NT2/D1 (cell line): ENCODE data around the gene EIF3B.
A peak's percentile ranks its signal among the peaks of the same experiment; 100 is the strongest.
"Not testable (repeated sequence)": the region's sequence is repeated elsewhere in the genome, so short reads cannot be mapped to it uniquely, and the experiment has no call there.

Source experiments
- DNase-seq: peaks from one replicate; pipeline ENCODE4 v3.0.0-alpha.2; 2011; ENCODE audit warnings: low read depth, low spot score
- H3K27me3 ChIP-seq: 2 replicates; pipeline ENCODE4 v1.6.0; 2011; ENCODE audit warnings: mild to moderate bottlenecking; ENCODE audit not compliant: insufficient read length, insufficient read depth
- H3K36me3 ChIP-seq: 2 replicates; pipeline ENCODE4 v1.6.1; 2011; ENCODE audit warnings: mild to moderate bottlenecking, low read length, mixed read lengths; ENCODE audit not compliant: insufficient read depth, insufficient read length
- H3K4me1 ChIP-seq: 2 replicates; pipeline ENCODE4 v1.5.1; 2011; ENCODE audit not compliant: insufficient read depth, insufficient read length
- H3K4me3 ChIP-seq: 2 replicates; pipeline ENCODE4 v1.5.1; 2011; ENCODE audit warnings: low read depth; ENCODE audit not compliant: insufficient read length
- H3K9ac ChIP-seq: 2 replicates; pipeline ENCODE4 v1.6.0; 2011; ENCODE audit warnings: low read depth; ENCODE audit not compliant: insufficient read length
- H3K9me3 ChIP-seq: 2 replicates; pipeline ENCODE4 v1.5.1; 2011; ENCODE audit warnings: mild to moderate bottlenecking, low read length; ENCODE audit not compliant: insufficient read depth
- SUZ12 ChIP-seq: IDR thresholded peaks from 2 replicates; pipeline ENCODE4 v1.6.1; 2011; ENCODE audit not compliant: insufficient read length, insufficient read depth; ENCODE audit errors: extremely low read depth
- YY1 ChIP-seq: IDR thresholded peaks from 2 replicates; pipeline ENCODE4 v1.6.1; 2011; ENCODE audit not compliant: insufficient read length, insufficient read depth
- ZNF274 ChIP-seq: IDR thresholded peaks from 2 replicates; pipeline ENCODE4 v1.6.1; 2011; ENCODE audit warnings: mild to moderate bottlenecking, low read depth, low read length

EIF3B gene

DNA sequence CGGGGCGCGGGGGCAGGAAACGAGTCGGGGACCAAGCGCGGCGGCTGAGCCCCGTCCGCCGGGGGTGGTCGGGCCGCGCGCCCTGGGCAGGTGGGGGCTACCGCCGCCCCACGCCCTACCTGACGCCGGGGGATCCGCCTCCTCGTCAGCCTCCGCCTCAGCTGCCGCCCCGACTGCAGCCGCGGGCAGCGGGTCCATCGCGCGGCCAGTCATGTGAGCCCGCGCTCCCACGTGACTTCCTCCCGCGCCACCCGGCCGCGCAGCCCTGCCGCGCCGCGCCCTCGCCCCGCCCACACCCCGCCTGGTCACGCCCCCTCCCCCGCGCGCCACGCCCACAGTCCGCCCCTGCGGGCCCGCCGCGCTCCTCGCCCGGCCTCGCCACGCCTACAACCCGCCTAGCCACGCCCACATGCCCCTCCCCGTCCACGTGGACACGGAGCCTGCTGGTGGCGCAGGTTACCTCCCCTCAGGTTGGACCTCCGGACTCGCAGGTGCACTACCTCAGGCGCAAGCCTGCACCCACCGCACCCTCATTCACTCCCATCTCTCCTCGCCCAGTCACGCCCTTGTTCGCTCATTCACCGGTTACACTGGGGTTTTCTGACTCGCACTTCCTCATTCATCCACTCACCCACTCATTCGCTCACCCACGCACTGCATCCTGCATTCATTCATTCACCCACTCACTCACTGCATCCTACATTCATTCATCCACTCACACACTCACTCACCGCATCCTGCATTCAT, 40.2 kb upstream of the EIF3B start, which contains the start of gene SNX8:
SNX8 (minus strand) TSS at position 233 of the 747 bp plus-strand sequence; CDS start at position 213, 20 bp downstream.
- no peaks in the 10 kb centered on the region for H3K36me3 ChIP-seq
- peak within 1 kb of the TSS; percentile 85 for H3K4me3 ChIP-seq
- H3K4me1 ChIP-seq: peaks cover 7% of the 10 kb centered on the region

DNA sequence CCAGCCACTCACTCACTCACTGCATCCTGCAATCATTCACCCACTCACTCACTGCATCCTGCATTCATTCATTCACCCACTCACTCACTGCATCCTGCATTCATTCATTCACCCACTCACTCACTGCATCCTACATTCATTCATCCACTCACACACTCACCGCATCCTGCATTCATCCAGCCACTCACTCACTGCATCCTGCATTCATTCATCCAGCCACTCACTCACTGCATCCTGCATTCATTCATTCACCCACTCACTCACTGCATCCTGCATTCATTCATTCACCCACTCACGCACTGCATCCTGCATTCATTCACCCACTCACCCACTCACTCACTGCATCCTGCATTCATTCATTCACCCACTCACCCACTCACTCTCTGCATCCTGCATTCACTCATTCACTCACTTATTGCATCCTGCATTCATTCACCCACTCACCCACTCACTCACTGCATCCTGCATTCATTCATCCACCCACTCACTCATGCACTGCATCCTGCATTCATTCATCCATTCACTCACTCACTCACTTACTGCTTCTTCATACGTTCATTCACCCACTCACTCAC, 39.6 kb upstream of the EIF3B start:
- H3K9ac ChIP-seq, H3K36me3 ChIP-seq, H3K4me1 ChIP-seq, H3K9me3 ChIP-seq, DNase-seq, H3K4me3 ChIP-seq: not testable (repeated sequence)
- H3K27me3 ChIP-seq: peaks cover 14% of the 10 kb centered on the region

More for the DNA sequence above, 40.2 kb upstream of the EIF3B start, which contains the start of gene SNX8:
- DNase-seq: peak; percentile 63
- Histone ChIP-seq H3K27me3 (peaks cover 14% of the 10 kb centered on the region), H3K9me3 (no peaks in the 10 kb centered on the region), H3K9ac (peak within 1 kb of the TSS; percentile 90)
- TF ChIP-seq ZNF274: no peak
- TF ChIP-seq SUZ12: no peak
- TF ChIP-seq YY1: no peak

DNA sequence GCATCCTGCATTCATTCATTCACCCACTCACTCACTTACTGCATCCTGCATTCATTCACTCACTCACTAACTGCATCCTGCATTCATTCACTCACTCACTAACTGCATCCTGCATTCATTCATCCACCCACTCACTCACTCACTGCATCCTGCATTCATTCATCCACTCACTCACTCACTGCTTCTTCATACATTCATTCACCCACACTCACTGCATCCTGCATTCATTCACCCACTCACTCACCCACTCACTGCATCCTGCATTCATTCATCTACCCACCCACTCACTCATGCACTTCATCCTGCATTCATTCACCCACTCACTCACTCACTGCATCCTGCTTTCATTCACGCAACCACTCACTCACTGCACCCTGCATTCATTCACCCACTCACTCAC, 38.8 kb upstream of the EIF3B start:
- Histone ChIP-seq H3K36me3 (no peaks in the 10 kb centered on the region), H3K9me3 (no peaks in the 10 kb centered on the region), H3K4me3 (no peak overlapping the region), H3K9ac (no peak overlapping the region), H3K4me1 (peaks cover 4% of the 10 kb centered on the region), H3K27me3 (peaks cover 14% of the 10 kb centered on the region)
- no peak for DNase-seq
- TF ChIP-seq YY1 (no peak), ZNF274 (no peak), SUZ12 (no peak)

DNA sequence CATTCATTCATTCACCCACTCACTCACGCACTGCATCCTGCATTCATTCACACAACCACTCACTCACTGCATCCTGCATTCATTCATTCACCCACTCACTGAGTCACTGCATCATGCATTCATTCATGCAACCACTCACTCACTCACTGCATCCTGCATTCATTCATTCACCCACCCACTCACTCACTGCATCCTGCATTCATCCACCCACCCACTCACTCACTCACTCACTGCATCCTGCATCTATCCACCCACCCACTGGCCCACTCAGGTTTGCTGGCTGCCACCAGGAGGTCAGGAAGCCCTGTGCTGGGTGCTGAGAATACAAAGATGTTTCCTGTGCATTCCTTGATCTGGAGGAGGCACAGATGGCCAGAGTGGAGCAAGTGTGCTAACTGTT, 38.0 kb upstream of the EIF3B start:
- H3K27me3 ChIP-seq: peaks cover 14% of the 10 kb centered on the region
- no peaks in the 10 kb centered on the region for H3K36me3 ChIP-seq
- no peak overlapping the region for H3K4me3 ChIP-seq
- DNase-seq: no peak
- no peak for TF ChIP-seq SUZ12
- no peak for TF ChIP-seq ZNF274
- no peak for TF ChIP-seq YY1
- no peak overlapping the region for H3K9ac ChIP-seq
- no peaks in the 10 kb centered on the region for H3K9me3 ChIP-seq
- H3K4me1 ChIP-seq: peaks cover 4% of the 10 kb centered on the region

DNA sequence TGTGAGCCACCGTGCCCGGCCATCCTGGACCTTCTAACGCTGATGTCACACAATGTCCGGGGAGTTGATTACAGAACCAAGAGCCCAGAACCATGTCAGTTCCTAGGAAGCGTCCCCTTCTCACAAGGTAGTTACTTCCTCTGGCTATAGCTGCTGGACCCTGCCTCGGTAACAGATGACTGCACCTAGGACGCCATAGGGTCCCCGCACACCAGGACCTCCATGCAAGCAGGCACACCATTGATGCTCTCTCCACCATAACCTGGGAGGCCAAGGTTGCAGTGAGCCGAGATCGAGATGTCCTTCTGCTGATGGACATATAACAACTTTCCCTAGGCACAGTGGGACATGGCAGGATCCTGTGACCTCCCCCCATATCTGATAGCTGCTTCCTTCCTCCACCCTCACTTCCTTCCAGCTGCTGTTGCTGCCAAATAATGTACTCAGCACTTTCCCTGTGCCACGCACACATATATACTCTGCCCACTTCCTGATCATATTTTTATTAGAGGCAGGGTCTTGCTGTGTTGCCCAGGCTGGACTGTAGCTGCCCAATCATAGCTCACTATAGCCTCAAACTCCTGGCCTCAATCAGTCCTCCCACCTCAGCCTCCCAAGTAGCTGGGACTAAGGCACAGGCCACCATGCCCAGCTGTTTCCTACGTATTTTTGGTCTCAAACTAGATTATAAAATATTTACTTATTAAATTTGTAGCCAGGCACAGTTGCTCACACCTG, 36.9 kb upstream of the EIF3B start:
- H3K27me3 ChIP-seq: peaks cover 14% of the 10 kb centered on the region
- H3K4me3 ChIP-seq: no peak overlapping the region
- no peaks in the 10 kb centered on the region for H3K9me3 ChIP-seq
- H3K9ac ChIP-seq: no peak overlapping the region
- no peak for DNase-seq
- TF ChIP-seq ZNF274 (no peak), YY1 (no peak), SUZ12 (no peak)
- no peaks in the 10 kb centered on the region for H3K36me3 ChIP-seq
- H3K4me1 ChIP-seq: no peaks in the 10 kb centered on the region

DNA sequence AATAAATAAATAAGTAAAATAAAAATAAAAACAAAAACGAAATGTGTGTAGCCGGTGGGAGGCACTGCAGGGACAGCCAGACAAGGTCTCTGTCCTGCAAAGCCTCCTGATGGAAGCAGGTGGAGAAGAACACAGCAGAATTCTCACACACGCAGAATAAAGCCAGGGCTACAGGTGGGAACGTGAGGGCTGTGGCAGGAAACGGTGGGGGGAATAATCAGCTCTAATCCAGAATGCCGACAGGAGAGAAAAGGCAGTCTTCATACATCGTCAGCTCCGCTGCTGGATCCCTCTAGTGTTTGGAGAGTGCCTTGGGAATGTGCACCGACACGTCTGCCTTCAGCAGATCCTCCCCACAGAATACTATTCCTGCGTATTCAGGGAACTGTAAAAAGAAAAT, 33.6 kb upstream of the EIF3B start:
- Histone ChIP-seq H3K4me3 (no peak overlapping the region), H3K27me3 (no peaks in the 10 kb centered on the region), H3K9me3 (no peaks in the 10 kb centered on the region), H3K9ac (no peak overlapping the region), H3K4me1 (no peaks in the 10 kb centered on the region), H3K36me3 (no peaks in the 10 kb centered on the region)
- TF ChIP-seq SUZ12 (no peak), YY1 (no peak), ZNF274 (no peak)
- DNase-seq: peak; percentile 43

DNA sequence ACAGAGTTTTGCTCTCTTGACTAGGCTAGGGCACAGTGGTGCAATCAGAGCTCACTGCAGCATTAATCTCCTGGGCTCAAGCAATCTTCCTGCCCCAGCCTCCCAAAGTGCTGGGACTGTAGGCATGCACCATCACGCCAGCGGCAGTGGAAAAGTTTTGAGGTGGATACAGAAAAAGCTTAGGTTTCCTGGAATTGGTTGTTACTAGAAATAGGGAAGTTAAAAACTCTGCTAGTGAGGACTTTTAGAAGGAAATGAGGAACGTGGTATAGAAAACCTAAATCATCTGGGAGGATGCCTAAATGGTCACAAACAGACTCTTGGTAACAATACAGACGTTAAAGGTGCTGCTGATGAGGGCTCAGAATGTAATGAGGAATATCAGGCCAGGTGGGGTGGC, 29.5 kb upstream of the EIF3B start:
- Histone ChIP-seq H3K4me1 (no peaks in the 10 kb centered on the region), H3K36me3 (peaks cover 3% of the 10 kb centered on the region), H3K9ac (no peak overlapping the region), H3K9me3 (no peaks in the 10 kb centered on the region), H3K4me3 (no peak overlapping the region), H3K27me3 (no peaks in the 10 kb centered on the region)
- no peak for DNase-seq
- TF ChIP-seq YY1 (no peak), SUZ12 (no peak), ZNF274 (no peak)
